ENCODE measurements around the gene AGAP1. TPM values are rescaled to one million over a fixed set of nuclear protein-coding genes. Genes with fewer than 3 reads are reported as not detected.

AGAP1 gene
- total and polyA plus RNA-seq, 8 donors = 5.0 to 27.6 (median 17.4) TPM

DNA sequence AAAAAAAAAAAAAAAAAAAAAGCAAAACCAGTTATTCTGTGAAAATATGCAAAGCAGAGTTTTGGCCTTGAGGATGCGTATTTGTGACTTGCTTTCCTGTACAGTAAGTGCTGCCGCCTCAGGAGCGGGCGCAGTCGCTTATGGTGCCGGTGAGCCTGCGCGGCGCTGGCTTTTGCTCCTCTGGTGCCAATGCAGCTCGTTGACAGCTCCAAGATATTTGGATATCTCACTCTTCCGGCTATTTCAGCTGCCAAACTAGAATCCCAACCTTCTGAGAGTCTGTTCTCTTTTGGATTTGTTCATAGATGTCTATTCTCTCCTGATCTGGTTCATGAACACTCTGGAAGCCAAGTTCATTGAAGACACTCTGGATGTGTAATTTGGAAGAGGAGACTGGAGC, 184.1 kb downstream of the AGAP1 start:
- no peak overlapping the region for H3K4me3 ChIP-seq
- TF ChIP-seq, protein P1, sequence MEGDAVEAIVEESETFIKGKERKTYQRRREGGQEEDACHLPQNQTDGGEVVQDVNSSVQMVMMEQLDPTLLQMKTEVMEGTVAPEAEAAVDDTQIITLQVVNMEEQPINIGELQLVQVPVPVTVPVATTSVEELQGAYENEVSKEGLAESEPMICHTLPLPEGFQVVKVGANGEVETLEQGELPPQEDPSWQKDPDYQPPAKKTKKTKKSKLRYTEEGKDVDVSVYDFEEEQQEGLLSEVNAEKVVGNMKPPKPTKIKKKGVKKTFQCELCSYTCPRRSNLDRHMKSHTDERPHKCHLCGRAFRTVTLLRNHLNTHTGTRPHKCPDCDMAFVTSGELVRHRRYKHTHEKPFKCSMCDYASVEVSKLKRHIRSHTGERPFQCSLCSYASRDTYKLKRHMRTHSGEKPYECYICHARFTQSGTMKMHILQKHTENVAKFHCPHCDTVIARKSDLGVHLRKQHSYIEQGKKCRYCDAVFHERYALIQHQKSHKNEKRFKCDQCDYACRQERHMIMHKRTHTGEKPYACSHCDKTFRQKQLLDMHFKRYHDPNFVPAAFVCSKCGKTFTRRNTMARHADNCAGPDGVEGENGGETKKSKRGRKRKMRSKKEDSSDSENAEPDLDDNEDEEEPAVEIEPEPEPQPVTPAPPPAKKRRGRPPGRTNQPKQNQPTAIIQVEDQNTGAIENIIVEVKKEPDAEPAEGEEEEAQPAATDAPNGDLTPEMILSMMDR (IDR thresholded peaks at IDR 0.05) = no peak
- peaks cover 0 to 9% (median 0%) of the 10 kb centered on the region in 3 donors for H3K4me1 ChIP-seq
- no peak overlapping the region for H3K27ac ChIP-seq
- FAIRE-seq (no peak), DNase-seq (peak in 1 of 6 donors; percentile 37), ATAC-seq (no peak)
- no peaks in the 10 kb centered on the region for H3K27me3 ChIP-seq
- WGBS, 2 donors = 93 to 96% methylated on average over 11 of the region's 11 CpGs
- intact Hi-C loops (cut with DNase I) = no loop called here
- no peaks in the 10 kb centered on the region for H3K9me3 ChIP-seq
- H3K36me3 ChIP-seq = no peaks in the 10 kb centered on the region

DNA sequence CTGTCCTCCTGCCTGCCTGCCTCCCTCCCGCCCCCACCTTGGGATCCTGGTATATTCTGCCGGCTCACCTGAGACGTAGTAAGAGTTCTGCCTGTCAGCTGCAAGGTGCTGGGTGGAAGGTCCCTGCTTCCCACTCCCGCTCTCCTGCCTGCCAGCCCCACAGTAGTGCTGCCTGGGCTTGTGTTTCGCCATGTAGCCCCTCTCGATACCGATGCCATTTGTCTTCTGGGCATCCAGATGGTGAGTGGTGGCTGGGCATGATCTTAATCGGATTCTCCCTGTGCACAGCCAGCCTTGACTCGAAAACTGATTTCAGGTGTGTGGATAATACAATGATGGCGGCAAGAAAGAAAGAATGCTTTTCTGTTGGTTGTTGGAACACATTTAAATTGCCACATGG, 184.9 kb downstream of the AGAP1 start:
- Histone ChIP-seq H3K27me3 (no peaks in the 10 kb centered on the region), H3K4me3 (no peak overlapping the region), H3K9me3 (no peaks in the 10 kb centered on the region), H3K4me1 (peaks cover 0 to 9% (median 0%) of the 10 kb centered on the region in 3 donors), H3K27ac (no peak overlapping the region), H3K36me3 (no peaks in the 10 kb centered on the region)
- FAIRE-seq (no peak), ATAC-seq (peak in 1 of 4 donors; percentile 16), DNase-seq (peak in 1 of 6 donors; percentile 31)
- intact Hi-C loops (cut with DNase I) = no loop called here
- 84 to 92% methylated on average over 10 of the region's 10 CpGs for WGBS, 2 donors
- TF ChIP-seq, protein P1 (IDR thresholded peaks at IDR 0.05) = no peak

DNA sequence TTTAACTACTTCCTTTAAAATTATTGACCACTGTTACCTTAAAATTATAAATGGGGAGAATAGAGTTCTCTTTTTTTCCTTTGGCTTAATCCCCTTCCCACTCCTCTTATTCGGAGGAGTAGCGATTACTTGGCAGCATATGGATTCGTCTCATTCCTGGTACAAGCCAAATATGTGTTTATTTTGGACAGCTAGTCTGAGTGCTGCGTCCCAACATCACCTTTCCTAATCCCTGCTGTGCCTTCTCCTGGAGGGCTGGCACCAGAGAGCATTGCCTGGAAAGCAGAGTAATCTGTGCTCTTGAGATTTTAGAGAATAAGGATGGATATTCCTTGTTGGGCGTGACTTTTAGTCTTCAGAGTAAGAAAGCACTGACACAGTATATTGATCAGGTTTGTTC, 185.6 kb downstream of the AGAP1 start:
- FAIRE-seq (no peak), DNase-seq (peak in 1 of 6 donors; percentile 19), ATAC-seq (peak; percentile 54 to 77 (median 65))
- Histone ChIP-seq H3K4me1 (peaks cover 0 to 9% (median 0%) of the 10 kb centered on the region in 3 donors), H3K9me3 (no peaks in the 10 kb centered on the region), H3K36me3 (no peaks in the 10 kb centered on the region), H3K4me3 (no peak overlapping the region), H3K27ac (no peak overlapping the region), H3K27me3 (no peaks in the 10 kb centered on the region)
- TF ChIP-seq, protein P1 (IDR thresholded peaks at IDR 0.05) = no peak
- 19% methylated on average over 5 of the region's 5 CpGs for WGBS, 2 donors
- intact Hi-C loops (cut with DNase I) = no loop called here

DNA sequence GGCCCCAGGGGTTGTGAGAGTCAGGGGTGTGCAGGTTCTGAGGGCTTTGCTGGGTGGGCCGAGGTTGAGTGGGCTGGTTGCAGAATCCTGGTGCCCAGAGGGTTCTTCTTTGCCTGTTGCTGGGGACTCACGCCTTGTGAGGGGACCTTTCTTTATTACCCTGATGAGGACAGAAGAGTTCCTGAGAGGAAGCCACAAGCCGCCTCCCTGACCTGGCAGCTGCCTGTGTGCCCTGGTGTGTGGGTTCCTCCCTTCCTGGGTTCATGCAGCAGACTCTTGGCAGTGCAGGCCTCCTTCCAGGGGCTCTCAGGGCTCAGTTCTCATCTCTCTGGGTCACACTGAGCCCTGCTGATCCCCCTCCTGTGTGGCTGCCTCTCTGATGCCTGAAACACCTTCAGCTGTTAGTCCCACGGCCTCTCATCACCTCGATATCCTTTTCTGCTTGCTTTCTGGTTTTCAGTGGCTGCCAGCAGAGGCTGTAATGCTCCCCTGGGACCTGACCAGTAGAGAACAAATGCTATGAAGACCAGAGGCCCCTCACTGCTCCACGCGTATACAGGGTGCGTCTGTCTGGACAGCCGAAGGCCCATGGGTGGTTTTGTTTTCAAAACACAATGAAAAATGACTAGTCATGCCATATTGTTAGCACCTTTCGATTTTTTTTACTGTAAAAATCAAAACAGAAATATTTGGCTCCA, 191.3 kb downstream of the AGAP1 start:
- FAIRE-seq = no peak
- peak in 1 of 6 donors; percentile 31 for DNase-seq
- 85 to 87% methylated on average over 10 of the region's 10 CpGs for WGBS, 2 donors
- Histone ChIP-seq H3K36me3 (no peaks in the 10 kb centered on the region), H3K4me3 (no peak overlapping the region), H3K9me3 (no peaks in the 10 kb centered on the region), H3K27ac (no peak overlapping the region), H3K27me3 (no peaks in the 10 kb centered on the region), H3K4me1 (no peaks in the 10 kb centered on the region)
- TF ChIP-seq, protein P1 (IDR thresholded peaks at IDR 0.05) = no peak
- no peak for ATAC-seq
- intact Hi-C loops (cut with DNase I) = no loop called here
